Fibroblast of peridontal ligament (primary cell): ENCODE measurements around the gene SIM2.
A peak's percentile ranks its signal among the peaks of the same experiment; 100 is the strongest.

Experiments used
- DNase-seq: peaks from one replicate; pipeline ENCODE4 v3.0.0-alpha.2; 2010; ENCODE audit errors: extremely low read depth

SIM2 gene

GRCh38 chr21:36686955-36687354 is 12.0 kb upstream of the SIM2 start:
- no peak for DNase-seq

- no peak for DNase-seq
Measured at GRCh38 chr21:36688324-36688723, 10.6 kb upstream of the SIM2 start.

DNA sequence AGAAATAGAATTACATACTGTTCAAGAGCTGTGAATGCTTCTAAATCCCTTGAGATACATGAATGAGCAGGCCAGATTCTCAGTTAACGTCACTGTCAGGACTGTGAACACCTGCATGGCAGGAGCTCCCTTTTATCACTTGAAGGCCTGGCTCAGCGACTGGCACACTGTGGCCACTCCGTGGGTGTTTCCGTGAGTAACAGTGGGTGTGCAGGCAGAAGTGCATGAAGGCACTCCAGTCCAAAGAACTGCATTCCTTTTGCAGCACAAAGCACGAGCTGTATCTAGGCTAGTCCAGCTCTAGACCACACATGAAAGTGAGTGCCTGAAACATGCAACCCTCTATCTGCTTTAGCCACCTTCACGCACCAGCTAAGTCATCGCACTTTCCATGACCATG is 9.6 kb upstream of the SIM2 start:
- DNase-seq, result no peak

DNA sequence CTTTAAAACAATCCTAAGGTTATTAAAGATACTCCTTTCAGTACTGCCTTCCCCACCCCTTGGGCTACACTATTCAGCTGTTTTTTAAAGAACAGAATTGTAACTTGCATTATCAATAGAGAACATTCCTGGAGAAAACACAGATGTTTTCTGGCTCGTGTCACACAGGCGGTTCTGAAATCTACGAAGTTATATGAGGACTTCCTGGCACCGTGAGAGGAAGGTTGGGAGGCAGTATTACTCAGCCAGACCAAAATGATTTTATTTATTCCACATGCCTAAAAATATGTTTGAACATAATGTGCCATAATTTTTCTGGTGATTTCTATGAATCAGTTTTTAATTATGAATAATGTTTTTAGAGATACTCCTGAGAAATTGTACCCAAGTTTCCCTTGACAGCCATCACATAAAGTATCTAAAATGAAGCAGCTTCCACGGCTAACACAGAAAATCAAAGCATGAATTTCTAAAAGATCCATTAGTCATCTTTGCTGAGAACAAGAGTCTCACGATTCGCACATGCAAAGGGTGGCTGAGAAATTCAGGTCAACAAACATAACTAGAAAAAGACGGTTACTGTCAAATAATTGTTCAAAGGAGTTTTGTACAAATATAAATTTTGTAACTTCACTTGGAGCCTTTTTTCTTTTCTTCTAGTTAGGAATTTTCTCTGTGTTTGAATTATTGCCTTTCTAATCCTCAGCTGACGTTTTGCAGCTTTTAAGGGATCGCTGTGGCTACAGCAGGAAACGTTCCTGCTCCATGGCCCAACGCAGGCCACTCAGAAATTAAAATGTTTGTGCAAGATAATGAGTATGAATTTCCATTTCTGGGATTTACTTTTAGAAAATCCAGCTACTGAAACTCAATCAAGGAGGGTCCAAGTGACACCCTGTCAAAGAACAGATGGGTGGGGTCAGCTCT is 8.0 kb upstream of the SIM2 start:
- DNase-seq, result no peak

DNA sequence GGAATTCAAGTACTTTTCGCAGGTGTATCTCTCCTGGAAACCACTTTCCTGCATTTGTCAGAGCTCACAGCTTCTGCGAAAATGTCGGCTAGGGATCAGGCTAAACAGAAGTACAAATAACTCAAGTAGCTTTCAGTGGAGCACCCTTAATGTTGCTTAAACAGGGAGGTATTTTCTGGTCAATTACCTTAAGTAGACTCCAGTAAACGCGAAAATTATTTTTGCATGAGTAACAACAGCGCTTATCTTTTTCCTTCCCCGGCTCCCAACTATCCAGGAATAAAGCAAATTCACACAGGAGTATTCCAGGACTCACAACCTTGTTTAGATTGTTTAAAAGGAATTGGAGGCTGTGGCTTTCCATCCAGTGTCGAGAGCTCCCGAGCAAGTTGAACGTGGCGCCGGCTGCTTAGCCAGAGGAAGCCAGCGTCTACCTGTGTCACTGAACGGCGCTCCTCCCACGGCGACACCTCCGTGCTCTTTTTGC is 7.3 kb upstream of the SIM2 start:
- DNase-seq, result no peak

GRCh38 chr21:36692114-36692834 is 6.6 kb upstream of the SIM2 start:
- DNase-seq, result no peak

- DNase-seq, result no peak
Measured at GRCh38 chr21:36692835-36693488, 6.0 kb upstream of the SIM2 start.

- peak; percentile 24 for DNase-seq
Measured at GRCh38 chr21:36693489-36694030, 5.4 kb upstream of the SIM2 start.

GRCh38 chr21:36694031-36694515 is 4.8 kb upstream of the SIM2 start:
- no peak for DNase-seq

GRCh38 chr21:36694593-36695282 is 4.2 kb upstream of the SIM2 start:
- no peak for DNase-seq

- DNase-seq, result no peak
Measured at GRCh38 chr21:36695283-36695634, 3.7 kb upstream of the SIM2 start.

- no peak for DNase-seq
Measured at GRCh38 chr21:36695671-36696389, 3.1 kb upstream of the SIM2 start.

GRCh38 chr21:36696390-36697059 is 2.4 kb upstream of the SIM2 start:
- DNase-seq, result no peak

DNA sequence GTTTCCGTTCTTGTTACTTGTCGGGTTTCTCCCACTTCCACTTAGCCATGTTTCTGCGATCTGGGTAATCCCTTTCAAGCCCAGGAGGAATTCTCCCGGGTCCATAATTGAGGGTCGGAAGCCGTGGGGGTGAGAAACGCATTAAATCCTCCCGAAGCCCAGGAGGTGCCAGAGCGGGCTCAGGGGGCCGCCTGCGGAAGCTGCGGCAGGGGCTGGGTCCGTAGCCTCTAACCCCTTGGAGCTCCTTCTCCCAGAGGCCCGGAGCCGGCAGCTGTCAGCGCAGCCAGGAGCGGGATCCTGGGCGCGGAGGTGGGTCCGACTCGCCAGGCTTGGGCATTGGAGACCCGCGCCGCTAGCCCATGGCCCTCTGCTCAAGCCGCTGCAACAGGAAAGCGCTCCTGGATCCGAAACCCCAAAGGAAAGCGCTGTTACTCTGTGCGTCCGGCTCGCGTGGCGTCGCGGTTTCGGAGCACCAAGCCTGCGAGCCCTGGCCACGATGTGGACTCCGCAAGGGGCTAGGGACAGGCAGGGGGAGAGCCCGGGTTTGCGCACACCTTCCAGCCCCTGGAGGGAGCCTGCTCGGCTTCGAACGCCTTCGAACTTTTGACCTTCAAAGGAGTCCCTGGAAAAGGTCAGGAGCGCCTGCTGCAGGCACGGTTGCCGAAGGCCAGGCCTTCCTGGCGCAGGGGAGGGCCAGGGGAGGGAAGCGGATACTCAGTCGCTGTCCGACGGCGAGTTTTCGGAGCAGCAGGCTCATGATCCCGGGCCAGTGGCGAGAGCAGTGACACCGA is 1.7 kb upstream of the SIM2 start:
- no peak for DNase-seq

- no peak for DNase-seq
Measured at GRCh38 chr21:36697851-36698384, 997 bp upstream of the SIM2 start.

- no peak for DNase-seq
Measured at GRCh38 chr21:36698385-36698980, 432 bp upstream of the SIM2 start.

- no peak for DNase-seq
Measured at GRCh38 chr21:36699546-36700294, 805 bp downstream of the SIM2 start.
